ENCODE data around the gene NGFR.

DNA sequence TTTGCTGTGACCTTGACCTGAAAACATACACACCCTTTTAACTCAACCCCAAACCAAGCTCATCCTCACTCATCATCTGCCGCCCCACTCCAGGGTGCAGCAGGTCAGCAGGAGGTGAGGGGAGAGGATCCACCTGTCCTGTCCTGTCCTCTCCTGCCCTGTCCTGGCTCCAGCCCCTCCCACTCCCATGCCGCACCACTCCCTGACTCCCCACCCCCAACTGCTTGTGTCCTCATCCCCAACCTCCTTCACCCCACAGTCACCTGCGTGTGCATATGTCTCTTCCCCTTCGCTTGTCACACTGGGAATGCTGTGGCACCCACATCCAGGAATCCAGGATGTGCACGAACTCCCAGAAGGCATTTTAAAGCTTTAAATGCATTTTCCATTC is 15.6 kb downstream of the NGFR start:
- no peak for TF ChIP-seq CTCF (IDR thresholded peaks at IDR 0.05)
- no peak for TF ChIP-seq POLR2AphosphoS5 (IDR thresholded peaks at IDR 0.05; ENCODE audit: low read depth, low read length)
- no peak for TF ChIP-seq SIN3A (IDR thresholded peaks at IDR 0.05; ENCODE audit: borderline replicate concordance, insufficient read depth, low read depth, low read length)
- no peak for TF ChIP-seq REST (IDR thresholded peaks at IDR 0.05; ENCODE audit: insufficient read depth in 1 of 2, low read depth in 2 of 2, low read length in 1 of 2)
- TF ChIP-seq TCF7L2 (IDR thresholded peaks at IDR 0.05; ENCODE audit: low read depth, low read length): no peak
